ENCODE measurements around the gene RFX3. TPM values are rescaled to one million over a fixed set of nuclear protein-coding genes. Genes with fewer than 3 reads are reported as not detected.

RFX3 gene
- total RNA-seq, 1 donor from 2014 or later: 61.6 TPM

- no peaks in the 10 kb centered on the region for H3K4me1 Mint-ChIP-seq (ENCODE audit: low read depth, unreplicated experiment)
- no peak for DNase-seq
- no peak for TF ChIP-seq CTCF (IDR thresholded peaks at IDR 0.05; ENCODE audit: partially characterized antibody, unreplicated experiment)
- no peaks in the 10 kb centered on the region for H3K36me3 Mint-ChIP-seq (ENCODE audit: unreplicated experiment)
- H3K9me3 Mint-ChIP-seq (ENCODE audit: unreplicated experiment): no peaks in the 10 kb centered on the region
- no peak overlapping the region for H3K27ac Mint-ChIP-seq (ENCODE audit: unreplicated experiment)
- H3K27me3 Mint-ChIP-seq (ENCODE audit: unreplicated experiment): no peaks in the 10 kb centered on the region
- H3K4me3 Mint-ChIP-seq (ENCODE audit: unreplicated experiment): no peak overlapping the region
These were observed 288.7 kb downstream of the RFX3 start for GRCh38 chr9:3237121-3237520.

DNA sequence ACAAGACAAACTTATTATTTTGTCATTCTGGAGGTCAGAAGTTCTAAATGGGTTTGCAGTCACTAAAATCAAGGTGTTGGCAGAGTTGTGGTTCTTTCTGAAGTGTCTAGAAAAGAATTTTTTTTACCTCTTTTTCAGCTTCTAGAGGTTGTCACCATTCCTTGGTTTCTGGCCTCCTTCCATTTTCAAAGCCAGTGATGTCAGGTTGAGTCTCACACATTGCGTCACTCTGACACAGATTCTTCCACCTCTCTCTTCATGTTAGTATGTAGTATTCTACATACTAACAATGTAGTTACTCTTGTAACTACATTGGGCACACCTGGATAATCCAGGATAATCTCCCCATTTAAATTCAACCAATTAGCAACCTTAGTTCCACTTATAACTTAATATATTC, 290.3 kb downstream of the RFX3 start:
- Mint-ChIP-seq H3K4me3 (ENCODE audit: unreplicated experiment) (no peak overlapping the region), H3K27me3 (ENCODE audit: unreplicated experiment) (no peaks in the 10 kb centered on the region), H3K9me3 (ENCODE audit: unreplicated experiment) (no peaks in the 10 kb centered on the region), H3K4me1 (ENCODE audit: low read depth, unreplicated experiment) (no peaks in the 10 kb centered on the region), H3K27ac (ENCODE audit: unreplicated experiment) (no peak overlapping the region), H3K36me3 (ENCODE audit: unreplicated experiment) (no peaks in the 10 kb centered on the region)
- no peak for TF ChIP-seq CTCF (IDR thresholded peaks at IDR 0.05; ENCODE audit: partially characterized antibody, unreplicated experiment)
- DNase-seq: no peak

DNA sequence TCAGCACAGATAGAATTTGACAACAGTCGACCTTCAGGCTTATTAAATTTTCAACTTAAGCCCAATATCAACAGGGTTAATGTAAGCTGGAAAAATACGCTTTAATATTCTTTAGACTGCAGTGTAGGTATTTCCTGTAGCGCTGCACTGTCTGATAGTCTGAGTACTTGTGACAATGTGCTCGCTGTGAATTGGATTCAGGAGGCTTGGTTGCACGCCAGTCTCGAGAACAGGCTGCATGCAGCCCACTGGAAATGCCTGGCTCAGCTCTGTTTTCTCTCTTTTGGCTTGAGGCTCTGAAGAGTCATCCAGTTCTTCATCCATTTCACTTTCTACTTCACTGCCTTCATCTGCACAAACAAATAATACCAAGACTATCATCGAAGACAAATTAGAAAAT, 300.9 kb downstream of the RFX3 start:
- H3K4me1 Mint-ChIP-seq (ENCODE audit: low read depth, unreplicated experiment): no peaks in the 10 kb centered on the region
- DNase-seq: no peak

GRCh38 chr9:3215658-3216057, 310.1 kb downstream of the RFX3 start:
- peaks cover 2% of the 10 kb centered on the region for H3K9me3 Mint-ChIP-seq (ENCODE audit: unreplicated experiment)
- H3K4me3 Mint-ChIP-seq (ENCODE audit: unreplicated experiment): no peak overlapping the region
- peaks cover 3% of the 10 kb centered on the region for H3K4me1 Mint-ChIP-seq (ENCODE audit: low read depth, unreplicated experiment)
- H3K27me3 Mint-ChIP-seq (ENCODE audit: unreplicated experiment): no peaks in the 10 kb centered on the region
- H3K36me3 Mint-ChIP-seq (ENCODE audit: unreplicated experiment): no peaks in the 10 kb centered on the region
- no peak for TF ChIP-seq CTCF (IDR thresholded peaks at IDR 0.05; ENCODE audit: partially characterized antibody, unreplicated experiment)
- no peak overlapping the region for H3K27ac Mint-ChIP-seq (ENCODE audit: unreplicated experiment)
- DNase-seq: no peak

More for the DNA sequence above, 300.9 kb downstream of the RFX3 start:
- no peak overlapping the region for H3K4me3 Mint-ChIP-seq (ENCODE audit: unreplicated experiment)
- H3K27me3 Mint-ChIP-seq (ENCODE audit: unreplicated experiment): no peaks in the 10 kb centered on the region
- no peak for TF ChIP-seq CTCF (IDR thresholded peaks at IDR 0.05; ENCODE audit: partially characterized antibody, unreplicated experiment)
- no peaks in the 10 kb centered on the region for H3K36me3 Mint-ChIP-seq (ENCODE audit: unreplicated experiment)
- no peak overlapping the region for H3K27ac Mint-ChIP-seq (ENCODE audit: unreplicated experiment)
- H3K9me3 Mint-ChIP-seq (ENCODE audit: unreplicated experiment): peaks cover 2% of the 10 kb centered on the region

GRCh38 chr9:3214741-3215140, 311.1 kb downstream of the RFX3 start:
- Mint-ChIP-seq H3K27me3 (ENCODE audit: unreplicated experiment) (no peaks in the 10 kb centered on the region), H3K4me1 (ENCODE audit: low read depth, unreplicated experiment) (peaks cover 3% of the 10 kb centered on the region), H3K4me3 (ENCODE audit: unreplicated experiment) (no peak overlapping the region), H3K27ac (ENCODE audit: unreplicated experiment) (no peak overlapping the region), H3K9me3 (ENCODE audit: unreplicated experiment) (peaks cover 2% of the 10 kb centered on the region), H3K36me3 (ENCODE audit: unreplicated experiment) (no peaks in the 10 kb centered on the region)
- TF ChIP-seq CTCF (IDR thresholded peaks at IDR 0.05; ENCODE audit: partially characterized antibody, unreplicated experiment): no peak
- DNase-seq: no peak

All from glutamatergic neuron (in vitro differentiated cells).